ENCODE data around the gene NDUFS7. TPM values are rescaled to one million over a fixed set of nuclear protein-coding genes. Genes with fewer than 3 reads are reported as not detected.

NDUFS7 gene
- polyA plus RNA-seq, 3 donors = 40.1 to 50.2 (median 42.7) TPM

DNA sequence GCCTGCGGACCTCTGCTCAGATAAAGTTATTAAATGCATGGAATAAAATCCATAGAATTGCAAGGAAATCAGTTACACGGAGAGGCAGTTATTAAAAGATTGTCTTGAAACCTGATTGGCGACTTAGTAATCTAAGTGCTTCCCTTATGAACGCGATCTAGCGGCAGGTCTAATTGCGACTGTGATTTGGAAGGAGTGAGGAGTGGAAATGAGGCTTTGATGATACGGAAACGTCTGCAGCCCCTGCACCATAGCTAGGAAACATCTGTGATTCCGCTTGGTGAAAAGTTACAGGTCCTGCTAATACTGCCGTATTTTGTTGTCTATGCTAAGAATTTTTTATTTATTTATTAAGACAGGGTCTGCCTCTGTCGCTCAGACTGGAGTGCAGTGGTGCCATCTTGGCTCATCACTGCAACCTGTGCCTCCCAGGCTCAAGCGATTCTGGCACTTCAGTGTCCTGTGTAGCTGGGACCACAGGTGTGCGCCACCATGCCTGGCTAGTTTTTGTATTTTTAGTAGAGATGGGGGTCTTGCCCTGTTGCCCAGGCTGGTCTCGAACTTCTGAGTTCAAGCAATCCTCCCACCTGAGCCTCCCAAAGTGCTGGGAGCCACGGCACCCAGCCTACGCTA, 887 bp downstream of the NDUFS7 start:
- DNase-seq (ENCODE audit: low read depth in 3 of 3, low spot score in 2 of 3) = no peak

DNA sequence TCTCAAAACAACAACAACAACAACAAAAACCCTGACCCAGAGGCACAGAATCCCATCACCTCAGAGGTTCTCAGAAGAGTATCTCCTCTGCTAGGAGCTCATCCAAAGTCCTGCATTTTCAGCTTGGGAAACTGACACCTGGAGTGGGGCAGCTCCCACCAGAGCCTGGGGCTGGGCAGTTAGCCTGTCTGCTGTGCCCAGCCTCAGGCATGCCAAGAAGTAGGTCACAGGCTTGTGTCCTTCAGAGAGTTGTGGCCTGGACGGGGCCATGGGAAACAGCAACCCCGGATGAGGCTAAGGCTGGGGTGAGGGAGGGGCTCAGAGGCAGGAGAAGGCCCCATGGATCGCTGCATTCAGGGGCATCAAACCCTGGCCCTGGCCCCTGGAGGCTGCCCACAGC, 2.1 kb downstream of the NDUFS7 start:
- no peak for DNase-seq (ENCODE audit: low read depth in 3 of 3, low spot score in 2 of 3)

DNA sequence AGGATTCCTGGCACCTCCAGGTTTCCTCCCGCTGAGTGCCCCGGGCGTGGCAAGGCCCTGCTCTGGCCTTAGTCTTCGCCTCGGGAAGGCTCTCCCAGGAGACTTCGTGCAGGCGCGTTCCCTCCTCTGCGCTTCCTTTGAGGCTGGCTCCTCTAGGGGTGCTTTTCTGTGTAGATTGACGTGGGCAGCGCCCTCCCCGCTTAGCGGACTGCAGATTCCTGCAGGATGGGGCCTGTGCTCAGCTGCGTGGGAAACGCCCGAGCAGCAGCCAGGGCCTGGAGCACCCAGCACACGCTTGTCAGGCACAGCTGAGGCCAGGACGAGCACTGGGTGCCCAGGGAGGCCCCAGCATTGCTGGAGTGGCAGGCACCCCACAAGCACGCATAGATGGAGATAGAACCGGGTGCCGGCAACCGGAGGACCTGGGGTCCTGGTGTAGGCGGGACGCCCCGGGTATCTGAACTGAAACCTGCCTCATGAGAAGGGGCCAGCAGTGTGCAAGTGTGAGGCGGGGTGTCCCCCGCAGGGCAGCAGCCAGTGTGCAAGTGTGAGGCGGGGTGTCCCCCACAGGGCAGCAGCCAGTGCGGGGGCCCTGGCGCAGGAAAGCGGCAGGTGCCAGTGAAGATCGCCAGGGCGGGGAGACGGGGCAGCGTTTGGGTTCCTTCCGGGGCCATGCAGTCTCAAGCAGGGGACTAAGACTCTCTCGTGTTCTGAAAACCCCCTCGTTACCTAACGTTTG, 3.4 kb downstream of the NDUFS7 start:
- DNase-seq (ENCODE audit: low read depth in 3 of 3, low spot score in 2 of 3) = no peak

DNA sequence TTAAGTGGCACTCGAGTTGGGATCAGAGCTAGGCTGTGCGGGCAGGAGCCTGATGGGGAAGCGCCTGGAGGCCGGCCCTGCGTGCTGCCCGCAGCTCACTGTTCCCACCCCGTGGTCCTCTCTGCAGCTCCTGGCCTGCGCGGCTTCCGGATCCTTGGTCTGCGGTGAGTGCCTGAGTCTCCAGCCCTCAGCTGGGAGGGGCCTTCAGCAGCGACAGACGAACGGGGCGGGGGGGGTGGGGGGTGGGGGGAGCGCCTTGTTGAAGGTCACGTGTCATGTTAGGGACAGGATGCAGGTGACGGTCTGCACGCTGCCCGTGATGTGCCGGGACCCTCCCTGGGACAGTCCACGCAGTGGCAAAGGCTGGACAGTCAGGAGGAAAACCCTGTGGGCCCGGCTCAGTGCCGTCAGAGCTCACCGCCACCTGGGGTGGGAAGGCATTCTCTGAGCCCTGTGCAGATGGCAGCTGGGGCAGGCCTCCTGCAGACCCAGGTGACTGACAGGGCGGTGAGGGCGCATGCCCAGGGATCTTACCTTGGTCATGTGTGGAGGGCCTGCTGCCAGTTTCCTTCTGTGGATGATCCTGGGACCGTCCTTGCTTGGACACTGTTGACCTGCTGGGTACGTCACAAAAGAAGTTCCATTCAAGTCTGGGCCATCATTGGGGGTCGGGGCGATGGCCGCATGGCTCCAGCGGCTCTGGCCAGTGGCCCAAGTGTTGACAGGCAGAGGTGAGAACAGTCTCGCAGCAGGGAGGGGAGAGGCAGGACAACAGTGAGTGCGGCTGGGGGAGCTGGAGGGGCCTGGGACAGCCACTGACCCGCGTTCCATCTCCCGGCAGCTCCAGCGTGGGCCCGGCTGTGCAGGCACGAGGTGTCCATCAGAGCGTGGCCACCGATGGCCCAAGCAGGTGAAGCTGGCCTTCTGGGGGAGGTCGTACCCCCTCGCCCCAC, 4.3 kb downstream of the NDUFS7 start:
- DNase-seq (ENCODE audit: low read depth in 3 of 3, low spot score in 2 of 3) = no peak

DNA sequence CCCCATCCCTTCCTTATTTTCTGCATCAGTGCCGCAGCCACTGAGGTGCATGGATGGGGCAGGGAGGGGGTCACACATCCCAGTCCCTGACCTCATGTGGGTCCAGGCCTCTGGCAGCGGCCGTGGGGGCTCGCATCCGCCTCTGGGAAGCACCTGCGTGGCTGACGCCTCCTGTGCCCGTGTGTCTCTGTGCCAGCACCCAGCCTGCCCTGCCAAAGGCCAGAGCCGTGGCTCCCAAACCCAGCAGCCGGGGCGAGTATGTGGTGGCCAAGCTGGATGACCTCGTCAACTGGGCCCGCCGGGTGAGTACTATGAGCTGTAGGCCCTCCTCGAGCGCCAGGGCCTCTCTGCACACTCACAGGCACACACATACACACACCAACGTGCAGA, 4.9 kb downstream of the NDUFS7 start:
- no peak for DNase-seq (ENCODE audit: low read depth in 3 of 3, low spot score in 2 of 3)

DNA sequence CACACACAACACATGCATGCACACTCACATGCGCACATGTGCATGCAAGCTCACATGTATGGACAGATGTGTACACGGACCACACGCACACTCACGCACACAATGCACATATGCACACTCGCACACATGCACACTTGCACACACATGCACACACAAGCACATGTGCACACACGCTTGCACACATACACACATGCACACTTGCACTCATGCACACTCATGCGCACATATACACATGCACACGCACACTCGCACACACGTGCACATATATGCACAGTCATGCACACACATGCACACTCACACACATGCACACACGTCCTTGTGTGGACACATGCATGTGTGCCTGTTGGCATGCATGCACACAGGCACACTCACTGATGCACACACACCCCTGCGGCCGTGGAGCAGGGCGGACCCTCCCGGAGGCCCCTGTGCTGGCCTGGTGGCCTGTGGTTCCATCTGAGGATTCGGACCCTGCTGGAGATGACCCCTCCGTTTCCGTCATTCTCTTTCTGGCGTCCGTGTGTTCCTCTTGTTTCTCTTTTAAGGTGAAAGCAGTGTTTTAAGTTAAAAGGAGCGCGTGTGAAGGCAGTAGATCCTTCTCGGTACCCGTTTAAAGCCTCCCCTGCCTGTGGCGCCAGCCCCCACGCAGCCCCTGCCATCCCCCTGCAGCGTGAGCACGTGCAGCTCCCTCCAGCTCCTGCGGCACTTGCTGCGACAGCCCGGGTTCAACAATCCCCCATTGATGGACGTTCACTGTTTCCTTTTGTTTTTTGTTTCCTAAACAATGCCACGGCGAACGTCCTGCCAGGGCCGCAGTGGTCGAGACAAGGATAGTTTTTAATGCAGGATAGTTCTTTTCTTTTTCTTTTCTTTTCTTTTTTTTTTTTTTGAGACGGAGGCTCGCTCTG, 5.6 kb downstream of the NDUFS7 start:
- no peak for DNase-seq (ENCODE audit: low read depth in 3 of 3, low spot score in 2 of 3)

DNA sequence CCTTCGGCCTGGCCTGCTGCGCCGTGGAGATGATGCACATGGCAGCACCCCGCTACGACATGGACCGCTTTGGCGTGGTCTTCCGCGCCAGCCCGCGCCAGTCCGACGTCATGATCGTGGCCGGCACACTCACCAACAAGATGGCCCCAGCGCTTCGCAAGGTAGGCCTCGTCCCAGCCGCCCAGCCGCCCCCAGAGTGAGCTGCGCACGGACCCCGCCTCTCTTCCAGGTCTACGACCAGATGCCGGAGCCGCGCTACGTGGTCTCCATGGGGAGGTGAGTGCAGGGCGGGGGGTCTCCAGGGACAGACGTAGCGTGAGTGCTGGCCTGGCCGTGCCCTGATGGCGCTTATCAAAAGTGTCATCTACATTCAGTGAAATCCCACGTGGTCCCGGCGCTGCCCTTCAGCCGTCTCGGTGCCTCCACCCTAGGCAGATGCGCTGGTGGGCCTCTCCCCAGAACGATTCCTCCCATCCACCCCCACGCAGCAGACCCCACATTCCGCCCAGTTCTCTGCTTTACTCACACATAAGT, 7.2 kb downstream of the NDUFS7 start:
- DNase-seq (ENCODE audit: low read depth in 3 of 3, low spot score in 2 of 3) = no peak

DNA sequence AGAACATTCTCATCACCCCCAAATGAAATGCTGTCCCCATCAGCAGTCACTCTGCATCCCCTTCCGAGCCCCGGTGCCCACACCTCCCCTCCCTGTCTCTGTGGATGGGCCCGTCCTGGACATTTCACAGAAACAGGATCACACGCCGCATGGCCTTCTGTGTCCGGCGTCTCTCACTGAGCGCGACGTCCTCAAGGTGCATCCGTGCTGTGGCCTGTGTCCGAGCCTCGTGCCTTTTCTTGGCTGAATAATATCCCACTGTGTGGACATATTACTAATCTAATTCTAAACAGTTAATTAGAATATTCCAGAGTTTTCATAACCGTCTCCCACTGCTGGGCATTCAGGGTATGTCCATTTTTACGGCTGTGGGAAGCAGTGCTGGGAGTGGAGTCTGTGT, 8.7 kb downstream of the NDUFS7 start:
- DNase-seq (ENCODE audit: low read depth in 3 of 3, low spot score in 2 of 3) = no peak

DNA sequence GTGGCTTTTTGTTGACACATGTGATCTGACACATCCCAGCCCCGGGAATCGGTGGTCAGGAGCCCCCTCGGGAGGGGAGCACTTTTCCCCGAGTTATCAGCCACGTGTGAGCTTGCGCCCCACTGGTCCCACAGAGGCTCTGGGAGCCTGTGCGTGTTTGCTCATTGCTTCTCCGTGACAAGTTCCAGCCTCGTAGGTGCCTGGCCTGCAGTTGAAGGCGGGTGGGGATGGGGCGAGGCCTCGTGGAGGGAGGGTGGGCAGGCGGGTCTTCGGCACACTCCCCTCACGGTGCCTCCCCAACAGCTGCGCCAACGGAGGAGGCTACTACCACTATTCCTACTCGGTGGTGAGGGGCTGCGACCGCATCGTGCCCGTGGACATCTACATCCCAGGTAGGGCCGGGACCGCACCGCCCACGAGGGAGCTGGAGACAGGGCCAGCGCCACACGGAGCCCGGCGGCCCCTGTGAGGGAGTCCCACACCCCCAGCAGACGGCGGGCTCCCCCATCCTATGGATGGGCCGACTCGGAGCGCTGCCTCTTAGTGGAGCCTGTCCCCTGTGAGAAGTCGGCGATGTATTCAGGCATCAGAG, 9.3 kb downstream of the NDUFS7 start:
- no peak for DNase-seq (ENCODE audit: low read depth in 3 of 3, low spot score in 2 of 3)

DNA sequence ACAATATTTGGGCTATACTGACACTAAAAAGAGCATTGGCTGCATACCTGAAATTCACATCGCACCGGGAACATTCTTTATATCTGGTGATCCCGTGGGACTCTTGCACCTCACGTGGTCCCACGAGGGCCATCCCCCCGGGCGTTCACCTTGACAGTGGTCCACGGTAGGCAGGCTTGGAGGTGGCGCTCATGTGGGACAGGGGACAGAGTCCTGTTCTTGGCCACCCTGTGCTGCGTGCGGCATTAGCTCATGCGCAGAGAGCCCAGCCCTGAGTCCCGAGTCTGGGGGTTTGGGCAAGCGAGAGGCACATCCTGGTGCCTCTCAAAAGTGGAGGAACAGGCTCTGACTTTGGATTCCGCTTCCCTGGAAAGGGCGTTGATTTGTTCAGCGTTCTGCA, 10.1 kb downstream of the NDUFS7 start:
- DNase-seq (ENCODE audit: low read depth in 3 of 3, low spot score in 2 of 3) = no peak

DNA sequence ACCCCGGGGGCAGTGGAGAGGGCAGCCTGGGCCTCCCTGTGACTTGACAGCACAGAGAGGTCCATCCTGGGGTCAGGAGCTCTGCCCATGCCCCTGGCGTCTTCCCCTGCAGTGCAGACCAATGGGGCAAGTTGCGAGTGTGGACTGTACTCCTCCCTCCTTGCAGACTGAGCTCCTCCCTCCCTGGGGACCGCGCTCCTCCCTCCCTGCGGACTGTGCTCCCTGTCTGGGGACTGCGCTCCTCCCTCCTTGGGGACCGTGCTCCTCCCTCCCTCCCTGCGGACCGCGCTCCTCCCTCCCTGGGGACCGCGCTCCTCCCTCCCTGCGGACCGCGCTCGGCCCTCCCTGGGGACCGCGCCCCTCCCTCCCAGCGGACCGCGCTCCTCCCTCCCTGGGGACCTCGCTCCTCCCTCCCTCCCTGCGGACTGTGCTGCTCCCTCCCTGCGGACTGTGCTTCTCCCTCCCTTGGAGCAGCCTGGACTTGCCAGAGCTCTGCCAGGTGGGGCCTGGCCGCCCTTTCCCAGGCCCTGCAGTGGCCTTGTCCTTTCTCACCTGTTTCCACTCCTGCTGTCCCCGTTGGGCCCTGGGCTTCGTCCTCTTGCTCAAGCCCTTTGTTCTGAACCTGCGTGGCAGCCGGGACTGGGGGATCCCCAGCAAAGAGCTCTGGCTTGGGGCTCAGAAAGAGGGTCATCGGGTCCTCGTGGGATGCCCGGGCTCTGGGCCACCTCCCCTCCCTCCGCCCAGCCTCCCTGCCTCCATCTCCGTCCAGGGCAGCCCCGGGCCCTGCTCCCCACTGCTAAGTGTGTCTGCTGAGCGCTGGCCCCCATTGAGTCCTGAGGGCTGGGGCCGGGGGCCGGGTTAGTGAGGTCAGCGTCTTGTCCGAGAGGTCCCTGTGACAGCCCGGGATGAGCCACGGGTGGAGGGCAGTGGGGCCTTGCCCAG, 10.8 kb downstream of the NDUFS7 start:
- DNase-seq (ENCODE audit: low read depth in 3 of 3, low spot score in 2 of 3) = no peak

DNA sequence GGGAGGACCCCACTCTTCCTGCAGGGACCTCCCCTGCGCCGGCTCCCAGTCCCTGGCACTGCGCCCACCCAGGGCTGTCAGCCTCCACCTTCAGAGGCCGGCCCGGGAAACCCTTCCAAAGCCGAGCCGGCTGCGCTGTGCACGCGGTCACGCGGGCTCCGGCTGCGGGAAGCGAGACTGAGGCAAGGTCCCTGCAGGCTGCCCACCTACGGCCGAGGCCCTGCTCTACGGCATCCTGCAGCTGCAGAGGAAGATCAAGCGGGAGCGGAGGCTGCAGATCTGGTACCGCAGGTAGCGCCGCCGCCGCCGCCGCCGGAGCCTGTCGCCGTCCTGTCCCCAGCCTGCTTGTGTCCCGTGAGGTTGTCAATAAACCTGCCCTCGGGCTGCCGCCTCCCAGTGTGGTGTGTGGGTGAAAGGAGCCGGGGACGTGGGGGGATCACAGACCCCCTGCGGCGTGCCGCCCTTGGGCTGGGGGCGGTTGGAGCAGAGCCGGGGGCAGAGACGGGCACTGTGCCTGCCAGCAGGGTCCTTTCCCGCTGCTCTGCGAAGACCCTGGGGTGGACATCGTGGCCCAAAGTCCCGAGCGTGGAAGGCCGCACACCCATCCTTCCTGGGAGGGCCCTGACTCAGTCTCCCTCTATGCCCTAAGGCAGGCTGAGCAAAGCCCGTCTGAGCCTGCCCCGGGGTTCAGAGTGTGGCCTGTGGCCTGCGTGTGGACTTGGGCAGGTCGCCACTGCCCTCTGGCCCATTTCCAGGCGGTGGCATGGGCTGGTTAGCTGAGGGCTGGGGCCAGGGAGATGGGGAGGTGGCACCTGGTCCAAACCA, 11.7 kb downstream of the NDUFS7 start:
- no peak for DNase-seq (ENCODE audit: low read depth in 3 of 3, low spot score in 2 of 3)

DNA sequence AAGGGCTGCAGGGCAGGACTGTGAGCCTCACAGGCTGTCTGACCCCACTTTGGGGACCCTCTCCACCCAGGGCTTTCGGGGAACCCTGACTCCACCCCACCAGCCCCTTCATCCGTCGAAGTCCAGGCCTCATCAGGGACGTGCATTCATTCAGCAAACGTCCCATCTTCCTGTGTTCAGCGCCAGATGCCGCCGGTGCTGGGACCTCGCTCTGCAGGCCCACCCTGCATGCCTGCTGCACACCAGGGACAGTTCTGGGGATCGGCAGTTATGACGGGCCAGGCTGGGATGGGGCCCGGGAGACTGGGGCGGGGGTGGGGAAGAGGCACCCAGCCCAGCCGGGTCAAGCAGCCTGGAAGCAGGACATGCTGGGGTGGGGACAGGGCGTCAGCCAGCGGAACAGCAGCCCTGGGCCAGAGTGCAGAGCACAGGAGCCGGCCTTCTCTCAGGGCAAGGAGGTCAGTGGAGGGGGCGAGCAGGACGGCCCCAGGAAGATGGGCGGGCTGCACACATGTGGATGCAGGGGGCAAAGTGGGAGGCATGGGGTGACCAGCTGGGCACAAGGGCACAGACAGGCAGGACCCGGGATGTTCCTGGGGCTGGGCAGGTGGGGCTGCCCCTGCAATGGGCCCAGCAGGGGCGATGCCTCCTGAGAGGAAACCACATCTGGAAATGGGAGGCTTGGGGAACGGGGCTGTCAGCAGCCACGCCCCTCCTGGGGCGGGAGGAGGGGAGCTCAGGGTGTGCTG, 12.5 kb downstream of the NDUFS7 start:
- no peak for DNase-seq (ENCODE audit: low read depth in 3 of 3, low spot score in 2 of 3)

DNA sequence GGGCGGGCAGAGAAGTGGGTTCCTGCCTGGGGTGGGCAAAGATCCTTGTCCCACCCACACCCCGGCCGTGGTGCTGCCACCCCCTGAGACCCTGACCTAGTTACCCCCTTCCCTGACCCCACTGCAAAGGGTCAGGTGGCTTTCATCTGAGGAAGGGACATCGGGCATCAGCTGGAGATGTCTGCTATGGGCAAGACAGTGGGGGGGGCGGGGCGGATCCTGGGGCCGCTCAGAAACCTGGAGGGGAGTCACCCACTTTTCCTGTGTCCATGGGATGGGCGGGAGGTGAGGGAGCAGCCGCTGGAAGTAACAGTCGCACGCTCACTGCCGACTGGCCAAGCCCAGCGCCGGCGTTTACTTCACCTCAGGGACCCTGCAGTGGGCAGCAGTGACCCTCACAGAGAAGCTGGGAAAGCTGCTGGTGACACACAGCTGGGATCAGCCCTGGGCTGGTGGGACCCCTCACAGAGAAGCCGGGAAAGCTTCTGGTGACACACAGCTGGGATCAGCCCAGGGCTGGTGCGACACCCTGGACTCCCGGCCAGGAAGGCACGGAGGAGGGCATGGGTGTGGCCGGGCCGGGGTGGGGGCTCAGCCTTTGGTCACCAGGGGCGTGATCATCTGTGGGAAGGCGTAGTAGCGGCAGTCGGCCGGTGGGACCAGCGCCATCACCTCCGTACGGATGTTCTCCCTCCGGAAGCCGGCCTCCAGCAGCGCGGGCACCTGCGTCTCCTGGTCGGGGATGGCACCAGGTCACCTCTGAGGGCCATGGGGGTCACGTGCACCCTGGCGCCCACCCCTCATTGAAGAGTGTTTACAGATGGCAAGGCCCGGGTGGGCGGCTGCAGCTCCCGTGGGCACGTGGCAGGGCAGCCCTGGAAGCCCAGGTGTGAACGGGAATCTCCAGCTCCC, 13.3 kb downstream of the NDUFS7 start:
- DNase-seq (ENCODE audit: low read depth in 3 of 3, low spot score in 2 of 3) = no peak

DNA sequence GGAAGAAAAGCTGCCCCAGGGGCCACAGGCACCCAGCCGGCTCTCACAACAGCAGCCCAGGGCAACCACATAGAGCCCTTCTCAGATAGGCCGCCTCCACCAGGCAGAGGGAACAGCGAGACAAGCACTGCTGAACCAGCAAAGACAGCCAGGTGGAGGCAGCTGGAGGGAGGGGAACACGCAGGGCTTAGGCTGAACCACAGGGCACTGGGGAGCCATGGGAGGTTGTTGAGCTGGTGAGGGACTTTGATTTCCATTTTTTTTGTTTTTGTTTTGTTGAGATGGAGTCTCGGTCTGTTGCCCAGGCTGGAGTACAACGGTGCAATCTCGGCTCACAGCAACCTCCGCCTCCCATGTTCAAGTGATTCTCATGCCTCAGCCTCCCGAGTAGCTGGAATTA, 14.1 kb downstream of the NDUFS7 start:
- no peak for DNase-seq (ENCODE audit: low read depth in 3 of 3, low spot score in 2 of 3)

DNA sequence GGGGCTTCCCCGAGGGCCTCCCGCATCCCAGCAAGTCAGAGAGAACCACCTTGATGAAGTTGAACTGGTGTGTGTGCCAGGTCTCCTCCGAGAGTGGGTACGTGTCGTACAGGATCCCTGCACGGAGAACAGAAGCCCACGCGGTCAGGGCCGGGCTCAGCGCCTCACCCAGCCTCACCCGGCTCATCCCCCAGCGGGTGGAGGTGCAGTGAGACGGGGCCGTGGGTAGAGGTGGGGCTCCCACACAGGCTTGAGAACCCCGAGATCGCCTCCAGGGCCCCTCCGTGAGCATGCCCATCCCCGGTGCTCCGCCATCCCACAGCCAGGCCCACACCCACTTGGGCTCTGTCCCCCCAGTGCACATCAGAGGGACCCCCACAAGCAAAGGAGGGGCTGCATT, 15.4 kb downstream of the NDUFS7 start:
- no peak for DNase-seq (ENCODE audit: low read depth in 3 of 3, low spot score in 2 of 3)

All from right renal cortex interstitium (tissue), 3 donors.